ENCODE results near the gene PLXNA4. TPM values are rescaled to one million over a fixed set of nuclear protein-coding genes. Genes with fewer than 3 reads are reported as not detected.

Gene PLXNA4
- total RNA-seq, 1 experiment from 2014 or later, result 0.10 TPM

GRCh38 chr7:132609222-132609621, 33.0 kb upstream of the PLXNA4 start:
- no peak overlapping the region for H3K4me3 ChIP-seq (ENCODE audit: low read depth in 2 of 2, low read length in 2 of 2)
- in situ Hi-C loops (cut with HindIII; ENCODE audit: low pct_unique_long_range_greater_than_20kb, low sequenced_read_pairs), result no loop called here
- no peak overlapping the region for H3K27ac ChIP-seq (ENCODE audit: low read length)
- CTCF ChIA-PET, result no interaction called here
- POLR2A ChIA-PET, result no interaction called here
- no peaks in the 10 kb centered on the region for H3K9me3 ChIP-seq (ENCODE audit: control insufficient read depth, insufficient read depth, low read depth, low read length)
- TF ChIP-seq REST (IDR thresholded peaks at IDR 0.05; ENCODE audit: insufficient read depth in 1 of 2, low read depth in 2 of 2, low read length in 1 of 2) (no peak), SIN3A (IDR thresholded peaks at IDR 0.05; ENCODE audit: borderline replicate concordance, insufficient read depth, low read depth, low read length) (no peak), CTCF (IDR thresholded peaks at IDR 0.05) (no peak), TCF7L2 (IDR thresholded peaks at IDR 0.05; ENCODE audit: low read depth, low read length) (no peak), POLR2AphosphoS5 (IDR thresholded peaks at IDR 0.05; ENCODE audit: low read depth, low read length) (no peak)
- H3K27me3 ChIP-seq (ENCODE audit: control insufficient read depth, insufficient read depth, low read length), result no peaks in the 10 kb centered on the region
- no peak for ATAC-seq
- no TSS peak for BruUV-seq (replicated peaks)
- no peaks in the 10 kb centered on the region for H3K36me3 ChIP-seq (ENCODE audit: control insufficient read depth, insufficient read depth, low read length)
- H3K4me1 ChIP-seq (ENCODE audit: control insufficient read depth, insufficient read depth, low read length), result no peaks in the 10 kb centered on the region
- intact Hi-C loops (cut with micrococcal nuclease; ENCODE audit: unreplicated experiment), result no loop called here
- DNase-seq (ENCODE audit: low read depth, low spot score), result no peak

GRCh38 chr7:132608523-132608922, 32.3 kb upstream of the PLXNA4 start:
- TF ChIP-seq CTCF (IDR thresholded peaks at IDR 0.05) (no peak), REST (IDR thresholded peaks at IDR 0.05; ENCODE audit: insufficient read depth in 1 of 2, low read depth in 2 of 2, low read length in 1 of 2) (no peak), TCF7L2 (IDR thresholded peaks at IDR 0.05; ENCODE audit: low read depth, low read length) (no peak), POLR2AphosphoS5 (IDR thresholded peaks at IDR 0.05; ENCODE audit: low read depth, low read length) (no peak), SIN3A (IDR thresholded peaks at IDR 0.05; ENCODE audit: borderline replicate concordance, insufficient read depth, low read depth, low read length) (no peak)
- in situ Hi-C loops (cut with HindIII; ENCODE audit: low pct_unique_long_range_greater_than_20kb, low sequenced_read_pairs), result no loop called here

More at GRCh38 chr7:132608523-132608922, 32.3 kb upstream of the PLXNA4 start:
- Histone ChIP-seq H3K27ac (ENCODE audit: low read length) (no peak overlapping the region), H3K36me3 (ENCODE audit: control insufficient read depth, insufficient read depth, low read length) (no peaks in the 10 kb centered on the region), H3K4me3 (ENCODE audit: low read depth in 2 of 2, low read length in 2 of 2) (no peak overlapping the region), H3K9me3 (ENCODE audit: control insufficient read depth, insufficient read depth, low read depth, low read length) (no peaks in the 10 kb centered on the region), H3K27me3 (ENCODE audit: control insufficient read depth, insufficient read depth, low read length) (no peaks in the 10 kb centered on the region), H3K4me1 (ENCODE audit: control insufficient read depth, insufficient read depth, low read length) (no peaks in the 10 kb centered on the region)
- ATAC-seq (no peak), DNase-seq (ENCODE audit: low read depth, low spot score) (no peak)
- intact Hi-C loops (cut with micrococcal nuclease; ENCODE audit: unreplicated experiment), result no loop called here
- BruUV-seq (replicated peaks), result no TSS peak
- CTCF ChIA-PET, result no interaction called here
- POLR2A ChIA-PET, result no interaction called here

Data from Panc1 (cell line).